Neural progenitor cell (in vitro differentiated cells): Measurements from ENCODE around the gene REEP3.

Source experiments
- EZH2 ChIP-seq: fragments of 200-600 bp; sonication (generic); IDR thresholded peaks from 2 replicates; pipeline ENCODE4 v1.6.1; 2017; ENCODE audit warnings: antibody characterized with exemption, mild to moderate bottlenecking, moderate library complexity
- EZH2phosphoT487 ChIP-seq: fragments of 200-600 bp; sonication (generic); IDR thresholded peaks from 2 replicates; pipeline ENCODE4 v1.6.1; 2017; ENCODE audit warnings: antibody characterized with exemption
- TF ChIP-seq, protein P1 (sequence below): fragments of 200-600 bp; sonication (generic); IDR thresholded peaks from 2 replicates; pipeline ENCODE4 v1.5.1; 2017; ENCODE audit warnings: antibody characterized with exemption, mild to moderate bottlenecking

DNA sequence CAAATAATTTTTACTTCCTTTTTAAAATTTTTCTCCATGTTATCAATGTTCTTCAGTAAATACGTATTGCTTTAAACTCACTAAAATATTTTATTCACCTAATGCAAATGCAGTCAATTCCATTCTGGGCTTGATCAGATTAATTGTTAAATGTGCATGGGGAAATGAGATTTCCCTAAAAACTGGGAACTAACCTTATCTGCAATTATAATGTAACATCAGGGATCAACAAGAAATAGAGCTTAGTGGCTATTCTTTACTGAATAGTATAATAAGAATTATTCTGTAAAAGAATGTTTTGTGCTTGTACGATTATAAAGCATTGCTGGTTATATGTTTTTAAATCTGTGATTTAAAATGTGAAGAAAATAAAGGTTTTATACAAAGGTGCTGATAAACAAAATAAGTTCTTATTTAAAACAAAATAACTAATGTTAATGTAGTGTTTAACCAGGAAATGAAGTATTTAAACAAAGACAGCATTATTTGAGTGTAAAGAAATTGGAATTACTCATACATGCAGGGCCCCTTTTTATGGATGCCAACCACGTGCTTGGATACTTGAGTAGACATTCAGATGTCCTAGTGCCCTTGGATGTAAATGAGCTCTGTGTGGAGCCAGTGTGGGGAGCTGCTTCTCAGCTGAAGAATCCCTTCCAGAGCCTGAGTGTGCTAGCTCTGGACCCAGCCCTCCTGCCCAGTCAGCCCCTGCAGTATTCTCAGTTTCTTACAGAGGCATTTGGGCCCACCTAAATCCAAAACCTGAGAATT lies 84.2 kb downstream of the REEP3 start:
- TF ChIP-seq, protein P1, sequence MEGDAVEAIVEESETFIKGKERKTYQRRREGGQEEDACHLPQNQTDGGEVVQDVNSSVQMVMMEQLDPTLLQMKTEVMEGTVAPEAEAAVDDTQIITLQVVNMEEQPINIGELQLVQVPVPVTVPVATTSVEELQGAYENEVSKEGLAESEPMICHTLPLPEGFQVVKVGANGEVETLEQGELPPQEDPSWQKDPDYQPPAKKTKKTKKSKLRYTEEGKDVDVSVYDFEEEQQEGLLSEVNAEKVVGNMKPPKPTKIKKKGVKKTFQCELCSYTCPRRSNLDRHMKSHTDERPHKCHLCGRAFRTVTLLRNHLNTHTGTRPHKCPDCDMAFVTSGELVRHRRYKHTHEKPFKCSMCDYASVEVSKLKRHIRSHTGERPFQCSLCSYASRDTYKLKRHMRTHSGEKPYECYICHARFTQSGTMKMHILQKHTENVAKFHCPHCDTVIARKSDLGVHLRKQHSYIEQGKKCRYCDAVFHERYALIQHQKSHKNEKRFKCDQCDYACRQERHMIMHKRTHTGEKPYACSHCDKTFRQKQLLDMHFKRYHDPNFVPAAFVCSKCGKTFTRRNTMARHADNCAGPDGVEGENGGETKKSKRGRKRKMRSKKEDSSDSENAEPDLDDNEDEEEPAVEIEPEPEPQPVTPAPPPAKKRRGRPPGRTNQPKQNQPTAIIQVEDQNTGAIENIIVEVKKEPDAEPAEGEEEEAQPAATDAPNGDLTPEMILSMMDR = no peak
- TF ChIP-seq EZH2phosphoT487 (no peak), EZH2 (no peak)
